Astrocyte (in vitro differentiated cells and primary cell): ENCODE data around the gene ITGA8. TPM values are rescaled to one million over a fixed set of nuclear protein-coding genes. Genes with fewer than 3 reads are reported as not detected.

Source experiments
- DNase-seq: peaks from one replicate; pipeline ENCODE4 v3.0.0-alpha.2; 2010; ENCODE audit warnings: low read depth
- FAIRE-seq: peaks from 2 replicates; lab custom pipeline; 2011; peaks lifted over from hg19 to GRCh38; lab: Jason Lieb, UNC
- H2AFZ ChIP-seq: 2 replicates; pipeline ENCODE4 v1.6.0; 2012; ENCODE audit warnings: low read depth, low read length, inconsistent platforms
- H3K27ac ChIP-seq: 2 replicates; pipeline ENCODE4 v1.5.1; 2011; ENCODE audit warnings: low read depth, low read length, inconsistent platforms
- H3K27me3 ChIP-seq: 2 replicates; pipeline ENCODE4 v1.6.0; 2011; ENCODE audit warnings: low read length, inconsistent platforms; ENCODE audit not compliant: insufficient read depth
- H3K36me3 ChIP-seq: 2 replicates; pipeline ENCODE4 v1.5.1; 2011; ENCODE audit warnings: low read length, inconsistent platforms; ENCODE audit not compliant: insufficient read depth
- H3K4me1 ChIP-seq: 2 replicates; pipeline ENCODE4 v1.5.1; 2011; ENCODE audit warnings: low read length, inconsistent platforms; ENCODE audit not compliant: insufficient read depth
- H3K4me2 ChIP-seq: 2 replicates; pipeline ENCODE4 v1.6.0; 2012; ENCODE audit warnings: low read length, inconsistent platforms
- H3K4me3 ChIP-seq: 2 replicates; pipeline ENCODE4 v1.5.1; 2011; ENCODE audit warnings: low read depth, mild to moderate bottlenecking, low read length, inconsistent platforms; ENCODE audit not compliant: insufficient read depth
- H3K79me2 ChIP-seq: 2 replicates; pipeline ENCODE4 v1.6.0; 2012; ENCODE audit warnings: mild to moderate bottlenecking, low read length, inconsistent platforms; ENCODE audit not compliant: insufficient read depth
- H3K9ac ChIP-seq: 2 replicates; pipeline ENCODE4 v1.6.0; 2012; ENCODE audit warnings: mild to moderate bottlenecking, low read length, inconsistent platforms
- H3K9me3 ChIP-seq: 2 replicates; pipeline ENCODE4 v1.5.1; 2012; ENCODE audit warnings: low read depth, mild to moderate bottlenecking, low read length, inconsistent platforms; ENCODE audit not compliant: insufficient read depth
- H4K20me1 ChIP-seq: 2 replicates; pipeline ENCODE4 v1.6.0; 2012; ENCODE audit warnings: low read length, inconsistent platforms; ENCODE audit not compliant: insufficient read depth
- H3K27ac Mint-ChIP-seq: one replicate; pipeline ENCODE4 v1.8.0; 2021; ENCODE audit warnings: mild to moderate bottlenecking, mixed read lengths; ENCODE audit not compliant: unreplicated experiment
- H3K27me3 Mint-ChIP-seq: one replicate; pipeline ENCODE4 v1.8.0; 2021; ENCODE audit warnings: low read depth, mixed read lengths; ENCODE audit not compliant: unreplicated experiment
- H3K36me3 Mint-ChIP-seq: one replicate; pipeline ENCODE4 v1.8.0; 2021; ENCODE audit warnings: low read depth, mixed read lengths; ENCODE audit not compliant: unreplicated experiment
- H3K4me1 Mint-ChIP-seq: one replicate; pipeline ENCODE4 v1.8.0; 2021; ENCODE audit warnings: low read depth, mixed read lengths; ENCODE audit not compliant: unreplicated experiment
- H3K4me3 Mint-ChIP-seq: one replicate; pipeline ENCODE4 v1.8.0; 2021; ENCODE audit warnings: mild to moderate bottlenecking, moderate library complexity, mixed read lengths; ENCODE audit not compliant: unreplicated experiment
- H3K9me3 Mint-ChIP-seq: one replicate; pipeline ENCODE4 v1.8.0; 2021; ENCODE audit warnings: mild to moderate bottlenecking, mixed read lengths; ENCODE audit not compliant: unreplicated experiment
- CTCF ChIP-seq: IDR thresholded peaks from 2 replicates; pipeline ENCODE4 v1.5.1; 2011; ENCODE audit warnings: low read depth, mild to moderate bottlenecking, inconsistent platforms, low read length, moderate library complexity; ENCODE audit not compliant: insufficient read depth
- EZH2 ChIP-seq: IDR thresholded peaks from 2 replicates; pipeline ENCODE4 v1.6.1; 2012; ENCODE audit warnings: mild to moderate bottlenecking, low read length, inconsistent platforms; ENCODE audit not compliant: insufficient read depth
- total RNA-seq: library from RNA; stranded (reverse); gene quantifications from 2 replicates; pipeline ENCODE4 v1.2.1, GENCODE V29; 2021

The ITGA8 gene
- total RNA-seq, 1 donor from 2014 or later, result not detected

GRCh38 chr10:15658069-15658702 is 61.5 kb downstream of the ITGA8 start:
- no peaks in the 10 kb centered on the region for H3K4me1 ChIP-seq
- H3K4me2 ChIP-seq, result no peak overlapping the region
- Mint-ChIP-seq H3K4me1 (no peaks in the 10 kb centered on the region), H3K36me3 (no peaks in the 10 kb centered on the region), H3K27ac (no peak overlapping the region), H3K9me3 (no peaks in the 10 kb centered on the region), H3K27me3 (no peaks in the 10 kb centered on the region), H3K4me3 (no peak overlapping the region)
- no peak for TF ChIP-seq EZH2
- no peak for TF ChIP-seq CTCF
- no peaks in the 10 kb centered on the region for H3K79me2 ChIP-seq
- H2AFZ ChIP-seq, result no peak overlapping the region
- H3K27me3 ChIP-seq, result no peaks in the 10 kb centered on the region
- FAIRE-seq (no peak), DNase-seq (no peak)
- no peak overlapping the region for H3K27ac ChIP-seq
- no peak overlapping the region for H3K9ac ChIP-seq
- no peaks in the 10 kb centered on the region for H3K9me3 ChIP-seq
- H4K20me1 ChIP-seq, result no peaks in the 10 kb centered on the region
- H3K36me3 ChIP-seq, result no peaks in the 10 kb centered on the region
- no peak overlapping the region for H3K4me3 ChIP-seq

GRCh38 chr10:15652757-15653156 is 67.0 kb downstream of the ITGA8 start:
- H3K9me3 ChIP-seq, result no peaks in the 10 kb centered on the region
- TF ChIP-seq CTCF (no peak), EZH2 (no peak)
- Mint-ChIP-seq H3K27ac (no peak overlapping the region), H3K36me3 (no peaks in the 10 kb centered on the region), H3K9me3 (no peaks in the 10 kb centered on the region), H3K4me1 (no peaks in the 10 kb centered on the region), H3K27me3 (no peaks in the 10 kb centered on the region), H3K4me3 (no peak overlapping the region)
- H3K4me2 ChIP-seq, result no peak overlapping the region
- no peaks in the 10 kb centered on the region for H3K27me3 ChIP-seq
- H4K20me1 ChIP-seq, result no peaks in the 10 kb centered on the region
- H3K4me1 ChIP-seq, result no peaks in the 10 kb centered on the region
- no peak overlapping the region for H2AFZ ChIP-seq
- no peaks in the 10 kb centered on the region for H3K79me2 ChIP-seq
- FAIRE-seq, result no peak
- no peaks in the 10 kb centered on the region for H3K36me3 ChIP-seq
- H3K4me3 ChIP-seq, result no peak overlapping the region
- no peak overlapping the region for H3K27ac ChIP-seq
- no peak overlapping the region for H3K9ac ChIP-seq
- no peak for DNase-seq

GRCh38 chr10:15652117-15652516 is 67.6 kb downstream of the ITGA8 start:
- Histone ChIP-seq H2AFZ (no peak overlapping the region), H3K4me2 (no peak overlapping the region), H4K20me1 (no peaks in the 10 kb centered on the region), H3K9ac (no peak overlapping the region), H3K4me1 (no peaks in the 10 kb centered on the region), H3K27ac (no peak overlapping the region), H3K79me2 (no peaks in the 10 kb centered on the region), H3K9me3 (no peaks in the 10 kb centered on the region), H3K4me3 (no peak overlapping the region), H3K27me3 (no peaks in the 10 kb centered on the region), H3K36me3 (no peaks in the 10 kb centered on the region)
- H3K36me3 Mint-ChIP-seq, result no peaks in the 10 kb centered on the region
- H3K4me1 Mint-ChIP-seq, result no peaks in the 10 kb centered on the region
- no peak for FAIRE-seq
- H3K4me3 Mint-ChIP-seq, result no peak overlapping the region
- TF ChIP-seq EZH2 (no peak), CTCF (no peak)
- DNase-seq, result no peak
- no peaks in the 10 kb centered on the region for H3K27me3 Mint-ChIP-seq
- H3K27ac Mint-ChIP-seq, result no peak overlapping the region
- no peaks in the 10 kb centered on the region for H3K9me3 Mint-ChIP-seq
